HL-60 (cell line): ENCODE measurements around the gene CNN1.

ENCODE experiments used
- DNase-seq, 2 experiments: peaks; one replicate each; pipeline ENCODE4 v3.0.0-alpha.2; 2010 to 2020; ENCODE audit warnings: low read depth in 1 of 2, low spot score in 1 of 2
- H3K27ac ChIP-seq: fragments of 250-450 bp; sonication (Bioruptor Pico); replicated peaks from 2 replicates; pipeline ENCODE4 v1.5.1; 2020; ENCODE audit warnings: mild to moderate bottlenecking, moderate library complexity
- H3K27me3 ChIP-seq: fragments of 250-450 bp; sonication (Bioruptor Pico); 2 replicates; pipeline ENCODE4 v1.5.1; 2021; ENCODE audit warnings: mild to moderate bottlenecking, moderate library complexity; ENCODE audit not compliant: insufficient read depth, poor library complexity, severe bottlenecking
- H3K4me3 ChIP-seq: replicated peaks from 2 replicates; pipeline ENCODE4 v1.5.1; 2011; ENCODE audit warnings: mild to moderate bottlenecking, control low read depth, low read length; ENCODE audit not compliant: insufficient read depth
- CTCF ChIP-seq: IDR thresholded peaks from one replicate; pipeline ENCODE4 v1.5.1; 2011; ENCODE audit warnings: low read length, control low read depth, inconsistent platforms; ENCODE audit not compliant: insufficient read depth
- GABPA ChIP-seq: IDR thresholded peaks from 2 replicates; pipeline ENCODE4 v1.6.1; 2012; ENCODE audit warnings: low read depth
- POLR2AphosphoS5 ChIP-seq: IDR thresholded peaks from 2 replicates; pipeline ENCODE4 v1.6.1; 2012; ENCODE audit warnings: low read depth
- SPI1 ChIP-seq: IDR thresholded peaks from 2 replicates; pipeline ENCODE4 v1.6.1; 2012; ENCODE audit warnings: low read depth, mild to moderate bottlenecking, borderline replicate concordance
- TF ChIP-seq, protein P1 (sequence below): IDR thresholded peaks from 2 replicates; pipeline ENCODE4 v1.6.1; 2012; ENCODE audit warnings: low read depth; ENCODE audit not compliant: insufficient replicate concordance

Gene CNN1

GRCh38 chr19:11541238-11541637 lies 2.6 kb downstream of the CNN1 start:
- Histone ChIP-seq H3K27me3 (peaks cover 9% of the 10 kb centered on the region), H3K27ac (no peak overlapping the region), H3K4me3 (no peak overlapping the region)
- no peak for DNase-seq
- TF ChIP-seq POLR2AphosphoS5 (no peak), CTCF (no peak), SPI1 (no peak), GABPA (no peak)
- TF ChIP-seq, protein P1, sequence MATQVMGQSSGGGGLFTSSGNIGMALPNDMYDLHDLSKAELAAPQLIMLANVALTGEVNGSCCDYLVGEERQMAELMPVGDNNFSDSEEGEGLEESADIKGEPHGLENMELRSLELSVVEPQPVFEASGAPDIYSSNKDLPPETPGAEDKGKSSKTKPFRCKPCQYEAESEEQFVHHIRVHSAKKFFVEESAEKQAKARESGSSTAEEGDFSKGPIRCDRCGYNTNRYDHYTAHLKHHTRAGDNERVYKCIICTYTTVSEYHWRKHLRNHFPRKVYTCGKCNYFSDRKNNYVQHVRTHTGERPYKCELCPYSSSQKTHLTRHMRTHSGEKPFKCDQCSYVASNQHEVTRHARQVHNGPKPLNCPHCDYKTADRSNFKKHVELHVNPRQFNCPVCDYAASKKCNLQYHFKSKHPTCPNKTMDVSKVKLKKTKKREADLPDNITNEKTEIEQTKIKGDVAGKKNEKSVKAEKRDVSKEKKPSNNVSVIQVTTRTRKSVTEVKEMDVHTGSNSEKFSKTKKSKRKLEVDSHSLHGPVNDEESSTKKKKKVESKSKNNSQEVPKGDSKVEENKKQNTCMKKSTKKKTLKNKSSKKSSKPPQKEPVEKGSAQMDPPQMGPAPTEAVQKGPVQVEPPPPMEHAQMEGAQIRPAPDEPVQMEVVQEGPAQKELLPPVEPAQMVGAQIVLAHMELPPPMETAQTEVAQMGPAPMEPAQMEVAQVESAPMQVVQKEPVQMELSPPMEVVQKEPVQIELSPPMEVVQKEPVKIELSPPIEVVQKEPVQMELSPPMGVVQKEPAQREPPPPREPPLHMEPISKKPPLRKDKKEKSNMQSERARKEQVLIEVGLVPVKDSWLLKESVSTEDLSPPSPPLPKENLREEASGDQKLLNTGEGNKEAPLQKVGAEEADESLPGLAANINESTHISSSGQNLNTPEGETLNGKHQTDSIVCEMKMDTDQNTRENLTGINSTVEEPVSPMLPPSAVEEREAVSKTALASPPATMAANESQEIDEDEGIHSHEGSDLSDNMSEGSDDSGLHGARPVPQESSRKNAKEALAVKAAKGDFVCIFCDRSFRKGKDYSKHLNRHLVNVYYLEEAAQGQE = no peak

DNA sequence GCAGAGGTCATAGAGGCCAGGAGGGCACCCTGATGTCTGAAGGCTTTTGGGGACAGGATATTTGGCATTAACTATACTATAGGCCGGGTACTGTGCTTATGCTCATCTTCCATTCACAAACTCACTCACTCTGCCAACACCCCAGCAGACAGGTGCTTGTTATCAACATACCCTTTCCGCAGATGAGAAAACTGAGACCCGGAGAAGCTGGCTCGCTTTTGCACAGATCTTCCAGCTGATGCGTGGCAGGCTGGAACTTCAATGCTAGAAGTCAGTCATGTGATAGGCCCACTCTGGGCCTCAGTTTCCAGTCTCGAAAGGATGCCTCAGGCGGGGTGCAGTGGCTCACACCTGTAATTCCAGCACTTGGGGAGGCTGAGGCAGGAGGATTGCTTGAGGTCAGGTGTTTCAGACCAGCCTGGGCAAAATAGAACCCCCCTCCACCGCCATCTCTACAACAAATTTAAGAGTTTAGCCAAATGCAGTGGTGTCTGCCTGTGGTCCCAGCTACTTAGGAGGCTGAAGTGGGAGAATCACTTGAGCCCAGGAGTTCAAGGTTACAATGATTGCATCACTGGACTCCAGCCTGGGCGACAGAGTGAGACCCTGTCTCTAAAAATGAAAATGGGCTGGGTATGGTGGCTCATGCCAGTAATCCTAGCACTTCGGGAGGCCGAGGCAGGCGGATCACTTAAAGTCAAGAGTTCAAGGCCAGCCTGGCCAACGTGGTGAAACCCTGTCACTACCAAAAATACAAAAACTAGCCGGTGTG lies 9.5 kb downstream of the CNN1 start:
- no peak for DNase-seq
- TF ChIP-seq SPI1 = no peak
- no peak for TF ChIP-seq POLR2AphosphoS5
- TF ChIP-seq GABPA = no peak
- TF ChIP-seq, protein P1 = no peak
- no peak for TF ChIP-seq CTCF
- Histone ChIP-seq H3K4me3 (no peak overlapping the region), H3K27ac (no peak overlapping the region), H3K27me3 (no peaks in the 10 kb centered on the region)

DNA sequence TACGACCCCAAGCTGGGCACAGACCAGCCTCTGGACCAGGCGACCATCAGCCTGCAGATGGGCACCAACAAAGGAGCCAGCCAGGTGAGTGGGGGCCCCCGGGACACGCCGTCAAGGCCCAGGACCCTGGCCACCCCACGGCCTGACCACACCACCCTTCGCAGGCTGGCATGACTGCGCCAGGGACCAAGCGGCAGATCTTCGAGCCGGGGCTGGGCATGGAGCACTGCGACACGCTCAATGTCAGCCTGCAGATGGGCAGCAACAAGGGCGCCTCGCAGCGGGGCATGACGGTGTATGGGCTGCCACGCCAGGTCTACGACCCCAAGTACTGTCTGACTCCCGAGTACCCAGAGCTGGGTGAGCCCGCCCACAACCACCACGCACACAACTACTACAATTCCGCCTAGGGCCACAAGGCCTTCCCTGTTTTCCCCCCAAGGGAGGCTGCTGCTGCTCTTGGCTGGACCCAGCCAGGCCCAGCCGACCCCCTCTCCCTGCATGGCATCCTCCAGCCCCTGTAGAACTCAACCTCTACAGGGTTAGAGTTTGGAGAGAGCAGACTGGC lies 10.8 kb downstream of the CNN1 start:
- Histone ChIP-seq H3K27ac (no peak overlapping the region), H3K4me3 (no peak overlapping the region), H3K27me3 (no peaks in the 10 kb centered on the region)
- no peak for DNase-seq
- TF ChIP-seq SPI1 (no peak), GABPA (no peak), POLR2AphosphoS5 (no peak), CTCF (no peak)
- TF ChIP-seq, protein P1 = no peak
